ENCODE measurements around the gene DNAAF1. TPM values are rescaled to one million over a fixed set of nuclear protein-coding genes. Genes with fewer than 3 reads are reported as not detected.
"Not testable (repeated sequence)": the region's sequence is repeated elsewhere in the genome, so short reads cannot be mapped to it uniquely, and the experiment has no call there.

Gene DNAAF1
- total RNA-seq, 1 experiment from 2014 or later: not detected

DNA sequence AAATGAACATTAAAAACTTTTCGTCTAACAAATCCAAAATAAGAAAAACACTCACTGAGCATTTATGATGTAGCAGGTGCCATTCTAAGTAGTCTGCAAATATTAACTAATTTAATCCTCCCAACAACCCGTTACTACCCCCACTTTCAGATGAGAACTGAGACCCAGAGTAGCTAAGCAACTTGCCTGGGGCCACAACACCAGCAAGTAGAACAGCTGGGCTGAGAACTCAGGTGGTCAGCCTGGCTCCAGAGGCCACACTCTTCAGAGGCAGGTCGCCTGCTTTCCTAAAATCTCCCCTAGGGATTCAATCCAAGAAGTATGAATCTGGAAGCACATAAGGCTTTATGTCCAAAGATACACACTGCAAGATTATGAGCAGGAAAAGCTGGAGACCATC, 34.6 kb upstream of the DNAAF1 start:
- no peak for DNase-seq (ENCODE audit: unreplicated experiment)
- no TSS peak for BruUV-seq (replicated peaks)
- intact Hi-C loops (cut with micrococcal nuclease): no loop called here
- Mint-ChIP-seq H3K36me3 (ENCODE audit: insufficient read depth, unreplicated experiment) (peaks cover 40% of the 10 kb centered on the region), H3K27me3 (ENCODE audit: insufficient read depth, unreplicated experiment) (no peaks in the 10 kb centered on the region), H3K9me3 (ENCODE audit: unreplicated experiment) (no peaks in the 10 kb centered on the region), H3K4me3 (ENCODE audit: unreplicated experiment) (no peak overlapping the region), H3K27ac (ENCODE audit: low read depth, unreplicated experiment) (peak overlapping the region; percentile 42), H3K4me1 (ENCODE audit: insufficient read depth, unreplicated experiment) (peaks cover 7% of the 10 kb centered on the region)
- POLR2A ChIA-PET: no interaction called here
- TF ChIP-seq, protein P1, sequence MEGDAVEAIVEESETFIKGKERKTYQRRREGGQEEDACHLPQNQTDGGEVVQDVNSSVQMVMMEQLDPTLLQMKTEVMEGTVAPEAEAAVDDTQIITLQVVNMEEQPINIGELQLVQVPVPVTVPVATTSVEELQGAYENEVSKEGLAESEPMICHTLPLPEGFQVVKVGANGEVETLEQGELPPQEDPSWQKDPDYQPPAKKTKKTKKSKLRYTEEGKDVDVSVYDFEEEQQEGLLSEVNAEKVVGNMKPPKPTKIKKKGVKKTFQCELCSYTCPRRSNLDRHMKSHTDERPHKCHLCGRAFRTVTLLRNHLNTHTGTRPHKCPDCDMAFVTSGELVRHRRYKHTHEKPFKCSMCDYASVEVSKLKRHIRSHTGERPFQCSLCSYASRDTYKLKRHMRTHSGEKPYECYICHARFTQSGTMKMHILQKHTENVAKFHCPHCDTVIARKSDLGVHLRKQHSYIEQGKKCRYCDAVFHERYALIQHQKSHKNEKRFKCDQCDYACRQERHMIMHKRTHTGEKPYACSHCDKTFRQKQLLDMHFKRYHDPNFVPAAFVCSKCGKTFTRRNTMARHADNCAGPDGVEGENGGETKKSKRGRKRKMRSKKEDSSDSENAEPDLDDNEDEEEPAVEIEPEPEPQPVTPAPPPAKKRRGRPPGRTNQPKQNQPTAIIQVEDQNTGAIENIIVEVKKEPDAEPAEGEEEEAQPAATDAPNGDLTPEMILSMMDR (IDR thresholded peaks at IDR 0.05; ENCODE audit: unreplicated experiment): no peak
- CTCF ChIA-PET: interaction anchor here (0.7 kb wide), 1 partner anchor 65 kb away, joined by 3 read pairs; no protein-coding TSS in a partner anchor

DNA sequence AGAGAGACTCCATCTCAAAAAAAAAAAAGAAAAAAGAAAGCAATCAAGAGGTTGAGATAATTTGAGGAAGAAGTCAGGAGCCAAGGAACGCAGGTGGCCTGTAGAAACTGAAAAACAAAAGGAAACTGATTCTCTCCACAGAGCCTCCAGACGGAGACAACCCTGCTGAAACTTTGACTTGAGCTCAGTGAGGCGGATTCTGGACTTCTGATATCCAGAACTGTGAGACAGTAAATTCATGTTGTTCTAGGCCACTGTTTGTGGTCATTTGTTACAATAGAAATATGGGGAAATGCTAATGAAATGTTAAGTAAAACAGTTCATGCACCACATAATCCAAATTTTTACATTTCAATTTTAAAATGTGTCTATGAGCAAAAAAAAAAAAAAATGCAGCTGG, 33.6 kb upstream of the DNAAF1 start:
- Mint-ChIP-seq H3K36me3 (ENCODE audit: insufficient read depth, unreplicated experiment) (peaks cover 40% of the 10 kb centered on the region), H3K9me3 (ENCODE audit: unreplicated experiment) (no peaks in the 10 kb centered on the region), H3K27ac (ENCODE audit: low read depth, unreplicated experiment) (no peak overlapping the region), H3K4me1 (ENCODE audit: insufficient read depth, unreplicated experiment) (peaks cover 2% of the 10 kb centered on the region), H3K27me3 (ENCODE audit: insufficient read depth, unreplicated experiment) (no peaks in the 10 kb centered on the region), H3K4me3 (ENCODE audit: unreplicated experiment) (no peak overlapping the region)
- ChIA-PET POLR2A (no interaction called here), CTCF (interaction anchor here (0.7 to 2.0 kb wide), 3 partner anchors 48 to 75 kb away, joined by 3 to 8 read pairs (median 6); partner anchors contain the start of gene TAF1C)
- BruUV-seq (replicated peaks): no TSS peak
- TF ChIP-seq, protein P1 (IDR thresholded peaks at IDR 0.05; ENCODE audit: unreplicated experiment): no peak
- intact Hi-C loops (cut with micrococcal nuclease): no loop called here
- DNase-seq (ENCODE audit: unreplicated experiment): no peak

DNA sequence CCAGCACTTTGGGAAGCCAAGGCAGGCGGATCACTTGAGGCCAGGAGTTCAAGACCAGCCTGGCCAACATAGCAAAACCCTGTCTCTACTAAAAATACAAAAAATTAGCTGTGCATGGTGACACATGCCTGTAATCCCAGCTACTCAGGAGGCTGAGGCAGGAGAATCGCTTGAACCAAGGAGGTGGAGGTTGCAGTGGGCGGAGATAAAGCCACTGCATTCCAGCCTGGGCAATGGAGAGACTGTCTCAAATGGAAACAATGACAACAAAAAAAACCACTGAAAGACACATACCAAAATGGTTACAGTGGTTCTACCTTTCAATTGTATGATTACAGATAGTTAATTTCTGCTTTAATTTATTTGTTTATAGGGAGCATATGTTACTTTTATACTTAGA, 33.2 kb upstream of the DNAAF1 start:
- POLR2A ChIA-PET; H3K4me3 Mint-ChIP-seq (ENCODE audit: unreplicated experiment); H3K27me3 Mint-ChIP-seq (ENCODE audit: insufficient read depth, unreplicated experiment); H3K4me1 Mint-ChIP-seq (ENCODE audit: insufficient read depth, unreplicated experiment); DNase-seq (ENCODE audit: unreplicated experiment); H3K9me3 Mint-ChIP-seq (ENCODE audit: unreplicated experiment); BruUV-seq (replicated peaks); H3K27ac Mint-ChIP-seq (ENCODE audit: low read depth, unreplicated experiment); intact Hi-C loops (cut with micrococcal nuclease): not testable (repeated sequence)
- CTCF ChIA-PET: interaction anchor here (1.2 to 2.0 kb wide), 2 partner anchors 49 to 75 kb away, joined by 6 to 8 read pairs; partner anchors contain the start of gene TAF1C
- peaks cover 39% of the 10 kb centered on the region for H3K36me3 Mint-ChIP-seq (ENCODE audit: insufficient read depth, unreplicated experiment)

DNA sequence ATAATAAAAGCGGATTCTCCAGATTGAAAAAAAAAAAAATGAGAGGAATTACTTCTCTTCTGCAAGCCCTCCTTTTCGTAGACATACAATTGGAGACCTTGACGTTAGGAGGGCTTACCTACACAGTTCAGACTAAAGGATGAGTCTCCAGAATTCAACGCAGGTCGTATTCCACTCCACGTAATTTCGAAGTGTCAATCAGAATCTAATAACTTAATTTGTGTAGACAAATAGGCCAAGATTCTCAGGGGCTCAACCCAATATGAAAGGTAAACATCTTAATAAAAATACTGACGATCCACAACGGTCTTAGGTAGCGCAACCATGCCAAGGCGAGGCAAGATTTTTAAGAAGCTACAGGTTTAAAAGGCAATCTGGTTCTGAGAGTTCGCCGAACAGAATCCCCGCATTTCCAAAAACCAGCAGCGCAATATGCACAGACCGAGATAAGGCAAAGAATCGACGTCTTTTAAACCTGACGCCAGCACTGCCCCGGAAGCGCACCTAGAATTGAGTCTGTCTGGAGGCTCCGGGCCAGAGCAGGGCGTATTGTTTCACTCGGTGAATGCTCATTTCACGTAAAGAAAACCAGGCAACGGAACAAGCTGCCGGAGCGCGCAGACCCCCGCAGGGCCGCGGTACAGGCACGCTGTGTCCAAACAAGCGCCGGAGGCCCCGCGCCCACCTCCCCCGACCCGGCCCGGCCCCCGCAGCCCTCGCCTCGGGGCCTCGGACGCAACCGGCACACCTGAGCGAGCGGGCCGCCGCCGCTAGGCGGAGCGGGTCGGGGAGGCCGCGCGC, 29.0 kb upstream of the DNAAF1 start:
- no peaks in the 10 kb centered on the region for H3K4me1 Mint-ChIP-seq (ENCODE audit: insufficient read depth, unreplicated experiment)
- no peaks in the 10 kb centered on the region for H3K27me3 Mint-ChIP-seq (ENCODE audit: insufficient read depth, unreplicated experiment)
- TF ChIP-seq, protein P1 (IDR thresholded peaks at IDR 0.05; ENCODE audit: unreplicated experiment): peak; percentile 39
- BruUV-seq (replicated peaks): no TSS peak
- POLR2A ChIA-PET: interaction anchor here (0.5 to 5.6 kb wide), 34 partner anchors 12 to 1583 kb away, joined by 3 to 120 read pairs (median 4); partner anchors contain the start of genes DNAAF1, HSDL1, MLYCD and OSGIN1
- intact Hi-C loops (cut with micrococcal nuclease): loop anchor here (5.0 kb wide), 1 partner anchor 61 kb away; no protein-coding TSS in a partner anchor
- peak overlapping the region; percentile 90 for H3K27ac Mint-ChIP-seq (ENCODE audit: low read depth, unreplicated experiment)
- CTCF ChIA-PET: interaction anchor here (0.6 to 3.9 kb wide), 14 partner anchors 10 to 570 kb away, joined by 3 to 20 read pairs (median 4); partner anchors contain the start of gene TAF1C
- H3K36me3 Mint-ChIP-seq (ENCODE audit: insufficient read depth, unreplicated experiment): peaks cover 11% of the 10 kb centered on the region
- H3K9me3 Mint-ChIP-seq (ENCODE audit: unreplicated experiment): no peaks in the 10 kb centered on the region
- peak; percentile 52 for DNase-seq (ENCODE audit: unreplicated experiment)
- H3K4me3 Mint-ChIP-seq (ENCODE audit: unreplicated experiment): peak overlapping the region; percentile 89

Measured in MCF 10A (cell line).